ENCODE measurements around the gene DDX1. TPM values are rescaled to one million over a fixed set of nuclear protein-coding genes. Genes with fewer than 3 reads are reported as not detected.

DDX1 gene
- total and polyA plus RNA-seq, 8 donors = 26.8 to 98.2 (median 54.7) TPM

- WGBS, 5 donors = 79 to 94% (median 93%) methylated on average over 7 of the region's 7 CpGs
These were observed 39.5 kb downstream of the DDX1 start for GRCh38 chr2:15630978-15631719.

DNA sequence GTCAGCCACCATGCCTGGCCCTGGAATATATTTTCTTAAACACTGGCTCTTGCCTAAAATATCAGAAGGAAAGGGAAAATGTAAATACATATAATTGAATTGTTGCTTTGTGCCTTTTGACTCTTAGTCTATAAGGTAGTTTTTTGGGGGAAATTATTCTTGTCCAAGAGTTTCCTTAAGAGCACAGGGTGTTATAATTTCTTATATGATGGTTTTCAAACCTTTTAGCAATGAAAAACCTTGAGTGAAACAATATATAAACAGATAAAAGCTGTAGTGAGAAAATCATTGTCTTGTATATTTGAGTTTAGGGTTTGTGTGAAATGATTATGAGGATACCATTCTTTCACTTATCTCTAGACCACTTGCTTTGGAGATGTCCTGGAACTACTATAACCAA lies 40.2 kb downstream of the DDX1 start:
- H3K4me3 ChIP-seq = no peak overlapping the region
- H3K4me1 ChIP-seq = peaks cover 0 to 30% (median 7%) of the 10 kb centered on the region in 4 donors
- no peaks in the 10 kb centered on the region for H3K27me3 ChIP-seq
- H3K9me3 ChIP-seq = no peaks in the 10 kb centered on the region
- intact Hi-C loops (cut with DNase I; ENCODE audit: low total_unique reads) = loop anchor here (10.0 kb wide), 1 partner anchor 863 kb away; no protein-coding TSS in a partner anchor
- H3K27ac ChIP-seq = no peak overlapping the region
- peaks cover 23 to 88% (median 87%) of the 10 kb centered on the region in 4 donors for H3K36me3 ChIP-seq
- DNase-seq = no peak
- no peak for TF ChIP-seq EP300 (IDR thresholded peaks at IDR 0.05)
- TF ChIP-seq POLR2A (IDR thresholded peaks at IDR 0.05) = no peak
- no peak for TF ChIP-seq POLR2AphosphoS5 (IDR thresholded peaks at IDR 0.05)
- TF ChIP-seq, protein P1, sequence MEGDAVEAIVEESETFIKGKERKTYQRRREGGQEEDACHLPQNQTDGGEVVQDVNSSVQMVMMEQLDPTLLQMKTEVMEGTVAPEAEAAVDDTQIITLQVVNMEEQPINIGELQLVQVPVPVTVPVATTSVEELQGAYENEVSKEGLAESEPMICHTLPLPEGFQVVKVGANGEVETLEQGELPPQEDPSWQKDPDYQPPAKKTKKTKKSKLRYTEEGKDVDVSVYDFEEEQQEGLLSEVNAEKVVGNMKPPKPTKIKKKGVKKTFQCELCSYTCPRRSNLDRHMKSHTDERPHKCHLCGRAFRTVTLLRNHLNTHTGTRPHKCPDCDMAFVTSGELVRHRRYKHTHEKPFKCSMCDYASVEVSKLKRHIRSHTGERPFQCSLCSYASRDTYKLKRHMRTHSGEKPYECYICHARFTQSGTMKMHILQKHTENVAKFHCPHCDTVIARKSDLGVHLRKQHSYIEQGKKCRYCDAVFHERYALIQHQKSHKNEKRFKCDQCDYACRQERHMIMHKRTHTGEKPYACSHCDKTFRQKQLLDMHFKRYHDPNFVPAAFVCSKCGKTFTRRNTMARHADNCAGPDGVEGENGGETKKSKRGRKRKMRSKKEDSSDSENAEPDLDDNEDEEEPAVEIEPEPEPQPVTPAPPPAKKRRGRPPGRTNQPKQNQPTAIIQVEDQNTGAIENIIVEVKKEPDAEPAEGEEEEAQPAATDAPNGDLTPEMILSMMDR (IDR thresholded peaks at IDR 0.05) = no peak

More at GRCh38 chr2:15630978-15631719, 39.5 kb downstream of the DDX1 start:
- Histone ChIP-seq H3K4me3 (no peak overlapping the region), H3K27me3 (no peaks in the 10 kb centered on the region), H3K4me1 (peaks cover 0 to 22% (median 7%) of the 10 kb centered on the region in 4 donors), H3K36me3 (peaks cover 23 to 96% (median 94%) of the 10 kb centered on the region in 4 donors), H3K9me3 (no peaks in the 10 kb centered on the region), H3K27ac (no peak overlapping the region)
- TF ChIP-seq, protein P1 (IDR thresholded peaks at IDR 0.05) = no peak
- no peak for TF ChIP-seq POLR2AphosphoS5 (IDR thresholded peaks at IDR 0.05)
- no peak for TF ChIP-seq EP300 (IDR thresholded peaks at IDR 0.05)
- no peak for TF ChIP-seq POLR2A (IDR thresholded peaks at IDR 0.05)
- intact Hi-C loops (cut with DNase I; ENCODE audit: low total_unique reads) = loop anchor here (10.0 kb wide), 1 partner anchor 864 kb away; no protein-coding TSS in a partner anchor
- no peak for DNase-seq

GRCh38 chr2:15633043-15633970 lies 41.6 kb downstream of the DDX1 start:
- Histone ChIP-seq H3K4me1 (peaks cover 0 to 39% (median 13%) of the 10 kb centered on the region in 4 donors), H3K4me3 (no peak overlapping the region), H3K9me3 (no peaks in the 10 kb centered on the region), H3K36me3 (peaks cover 23 to 76% (median 74%) of the 10 kb centered on the region in 4 donors), H3K27ac (no peak overlapping the region), H3K27me3 (no peaks in the 10 kb centered on the region)
- 84 to 92% (median 86%) methylated on average over 4 of the region's 4 CpGs for WGBS, 5 donors
- no peak for DNase-seq
- TF ChIP-seq POLR2AphosphoS5 (IDR thresholded peaks at IDR 0.05) (no peak), EP300 (IDR thresholded peaks at IDR 0.05) (no peak), POLR2A (IDR thresholded peaks at IDR 0.05) (no peak)
- TF ChIP-seq, protein P1 (IDR thresholded peaks at IDR 0.05) = no peak
- intact Hi-C loops (cut with DNase I; ENCODE audit: low total_unique reads) = loop anchor here (10.0 kb wide), 1 partner anchor 861 kb away; no protein-coding TSS in a partner anchor

GRCh38 chr2:15633971-15634346 lies 42.3 kb downstream of the DDX1 start:
- Histone ChIP-seq H3K9me3 (no peaks in the 10 kb centered on the region), H3K4me3 (no peak overlapping the region), H3K27ac (no peak overlapping the region), H3K36me3 (peaks cover 23 to 70% (median 68%) of the 10 kb centered on the region in 4 donors), H3K27me3 (no peaks in the 10 kb centered on the region), H3K4me1 (peaks cover 0 to 42% (median 10%) of the 10 kb centered on the region in 4 donors)
- 71 to 83% (median 79%) methylated on average over 3 of the region's 3 CpGs for WGBS, 5 donors
- DNase-seq = no peak
- TF ChIP-seq EP300 (IDR thresholded peaks at IDR 0.05) (no peak), POLR2A (IDR thresholded peaks at IDR 0.05) (no peak), POLR2AphosphoS5 (IDR thresholded peaks at IDR 0.05) (no peak)
- TF ChIP-seq, protein P1 (IDR thresholded peaks at IDR 0.05) = no peak
- intact Hi-C loops (cut with DNase I; ENCODE audit: low total_unique reads) = loop anchor here (10.0 kb wide), 1 partner anchor 861 kb away; no protein-coding TSS in a partner anchor
